Medulla oblongata (tissue), 1 donor: ENCODE results near the gene BSND.

Experiments used
- DNase-seq: peaks from one replicate; pipeline ENCODE4 v3.0.0-alpha.2; 2015; ENCODE audit errors: extremely low spot score

The BSND gene

GRCh38 chr1:55060133-55060999 is 61.6 kb downstream of the BSND start:
- DNase-seq = no peak

GRCh38 chr1:55061000-55061705 is 62.4 kb downstream of the BSND start:
- DNase-seq = no peak
